NCI-H1417 (cell line): ENCODE results near the gene STYX.

ENCODE experiments used
- DNase-seq, 3 experiments: peaks; one replicate each; lab custom pipeline; 2025; lab: John Stamatoyannopoulos, UW

The STYX gene

GRCh38 chr14:52729925-52730708 lies at the start of gene STYX:
Gene STYX (plus strand): TSS chr14:52730166. CDS start chr14:52730475, 309 bp downstream.
- peak; percentile 99 to 100 (median 100) for DNase-seq

GRCh38 chr14:52683985-52684520 lies 45.9 kb upstream of the STYX start:
- DNase-seq = no peak

GRCh38 chr14:52686176-52686575 lies 43.8 kb upstream of the STYX start:
- DNase-seq = no peak

GRCh38 chr14:52690983-52691760 lies 38.8 kb upstream of the STYX start:
- peak in 1 of 3 experiments; percentile 81 for DNase-seq

- DNase-seq = no peak
Measured at GRCh38 chr14:52692248-52692962, 37.6 kb upstream of the STYX start.

GRCh38 chr14:52693036-52693435 lies 36.9 kb upstream of the STYX start:
- DNase-seq = no peak

GRCh38 chr14:52693532-52693931 lies 36.4 kb upstream of the STYX start:
- no peak for DNase-seq

GRCh38 chr14:52694761-52695480 lies 35.0 kb upstream of the STYX start:
- peak; percentile 66 to 86 (median 83) for DNase-seq

GRCh38 chr14:52695481-52696091 lies 34.4 kb upstream of the STYX start, which contains the start of gene ERO1A:
Gene ERO1A (minus strand): TSS chr14:52695558. CDS start chr14:52695481, 77 bp downstream.
- DNase-seq = peak; percentile 75 to 92 (median 92)

- DNase-seq = peak in 1 of 3 experiments; percentile 50
Measured at GRCh38 chr14:52700701-52701172, 29.2 kb upstream of the STYX start.

- no peak for DNase-seq
Measured at GRCh38 chr14:52701223-52701622, 28.7 kb upstream of the STYX start.

GRCh38 chr14:52703225-52703624 lies 26.7 kb upstream of the STYX start:
- no peak for DNase-seq

- no peak for DNase-seq
Measured at GRCh38 chr14:52703664-52704063, 26.3 kb upstream of the STYX start.

- DNase-seq = peak in 1 of 3 experiments; percentile 68
Measured at GRCh38 chr14:52706286-52706685, 23.7 kb upstream of the STYX start.

- peak; percentile 93 to 100 (median 100) for DNase-seq
Measured at GRCh38 chr14:52706724-52707706, 23.0 kb upstream of the STYX start, which contains the start of gene PSMC6. Gene PSMC6 (plus strand): TSS chr14:52707200. CDS start chr14:52707220, 20 bp downstream.

- no peak for DNase-seq
Measured at GRCh38 chr14:52711666-52712065, 18.3 kb upstream of the STYX start.

GRCh38 chr14:52716155-52716554 lies 13.8 kb upstream of the STYX start:
- DNase-seq = no peak

- no peak for DNase-seq
Measured at GRCh38 chr14:52723514-52724359, 6.2 kb upstream of the STYX start.

- DNase-seq = no peak
Measured at GRCh38 chr14:52724360-52724644, 5.7 kb upstream of the STYX start.
